HG03095 (cell line): ENCODE results near the gene LRRC3.

Source experiments
- ATAC-seq: cut with Tn5 transposase; IDR thresholded peaks from one replicate; pipeline ENCODE4 v1.9.1; 2021; ENCODE audit warnings: moderate library complexity; ENCODE audit not compliant: unreplicated experiment

The LRRC3 gene

DNA sequence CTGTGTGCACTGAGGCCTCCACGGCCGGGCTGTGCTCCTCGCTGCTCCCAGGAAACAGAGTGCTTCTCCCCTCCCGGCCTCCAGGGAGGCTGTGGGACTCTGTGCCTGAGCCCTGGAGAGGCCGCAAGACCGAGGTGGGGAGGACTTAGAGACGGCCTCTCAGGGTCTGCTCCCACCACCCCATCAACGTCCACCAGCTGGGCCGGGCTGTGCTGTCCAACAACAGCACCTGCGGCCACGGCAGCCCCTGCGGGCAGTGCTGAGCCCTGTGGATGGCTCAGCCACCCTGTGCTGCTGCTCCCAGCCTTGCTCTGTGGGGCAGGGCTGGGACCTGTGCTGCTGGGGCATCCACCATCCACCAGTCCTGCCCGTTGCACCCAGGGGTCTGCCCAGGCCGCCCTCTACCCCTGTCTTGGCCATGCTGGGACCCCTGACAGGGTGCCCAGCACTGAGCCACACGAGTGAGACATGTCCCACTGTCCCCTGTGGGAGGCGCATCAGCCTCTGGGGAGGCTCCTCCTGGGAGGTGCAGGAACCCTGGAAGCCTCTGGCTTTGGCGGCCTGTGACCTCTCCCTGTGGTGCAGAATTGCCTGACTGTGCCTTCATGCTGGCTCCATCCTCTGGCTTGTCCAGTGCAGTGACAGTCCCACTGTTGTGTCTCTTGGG lies 31.2 kb upstream of the LRRC3 start:
- ATAC-seq, result no peak

GRCh38 chr21:44424608-44425306 lies 30.6 kb upstream of the LRRC3 start:
- no peak for ATAC-seq

DNA sequence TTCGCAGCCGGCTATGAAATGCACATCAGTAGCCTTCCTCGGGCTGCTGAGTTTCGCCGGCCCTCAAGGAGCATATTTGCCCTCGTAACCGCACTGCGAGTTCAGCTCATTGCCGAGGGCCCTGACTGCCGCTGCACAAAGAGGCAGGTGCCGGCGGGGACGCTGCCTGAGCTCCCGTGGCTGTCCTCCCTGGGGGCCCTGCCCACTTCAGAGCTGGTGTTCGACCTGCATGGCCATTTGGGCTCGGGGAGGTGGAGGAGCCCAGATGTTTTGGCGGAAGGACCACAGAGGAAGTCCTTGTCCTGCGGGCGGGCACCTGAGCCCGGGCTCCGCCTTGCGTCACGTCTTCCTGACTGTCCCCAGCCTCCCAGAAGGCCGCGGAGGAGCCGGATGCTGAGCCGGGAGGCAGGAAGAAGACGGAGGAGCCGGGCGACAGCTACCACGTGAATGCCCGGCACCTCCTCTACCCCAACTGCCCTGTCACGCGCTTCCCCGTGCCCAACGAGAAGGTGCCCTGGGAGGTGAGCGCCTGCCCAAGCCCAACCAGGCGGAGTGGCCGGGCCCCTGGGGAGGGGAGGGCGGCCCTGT lies 29.9 kb upstream of the LRRC3 start:
- no peak for ATAC-seq

- no peak for ATAC-seq
Observed at GRCh38 chr21:44425895-44426662, 29.2 kb upstream of the LRRC3 start.

GRCh38 chr21:44426663-44427191 lies 28.6 kb upstream of the LRRC3 start:
- no peak for ATAC-seq

GRCh38 chr21:44427241-44428120 lies 27.8 kb upstream of the LRRC3 start:
- ATAC-seq, result no peak

DNA sequence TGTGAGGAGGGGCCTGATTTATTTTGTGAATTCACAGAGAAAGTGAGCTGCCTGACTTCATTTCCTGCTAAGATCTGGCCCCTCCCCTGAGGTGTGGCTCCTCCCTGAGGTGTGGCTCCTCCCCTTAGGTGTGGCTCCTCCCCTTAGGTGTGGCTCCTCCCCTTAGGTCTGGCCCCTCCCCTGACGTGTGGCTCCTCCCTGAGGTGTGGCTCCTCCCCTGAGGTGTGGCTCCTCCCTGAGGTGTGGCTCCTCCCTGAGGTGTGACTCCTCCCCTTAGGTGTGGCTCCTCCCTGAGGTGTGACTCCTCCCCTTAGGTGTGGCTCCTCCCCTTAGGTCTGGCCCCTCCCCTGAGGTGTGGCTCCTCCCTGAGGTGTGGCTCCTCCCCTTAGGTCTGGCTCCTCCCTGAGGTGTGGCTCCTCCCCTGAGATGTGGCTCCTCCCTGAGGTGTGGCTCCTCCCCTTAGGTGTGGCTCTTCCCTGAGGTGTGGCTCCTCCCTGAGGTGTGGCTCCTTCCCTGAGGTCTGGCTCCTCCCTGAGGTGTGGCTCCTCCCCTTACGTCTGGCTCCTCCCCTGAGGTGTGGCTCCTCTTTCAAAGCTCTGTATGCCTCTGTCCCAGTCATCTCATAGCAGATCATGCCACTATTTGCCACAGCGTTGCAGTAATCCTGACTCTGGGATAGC lies 26.9 kb upstream of the LRRC3 start:
- no peak for ATAC-seq

DNA sequence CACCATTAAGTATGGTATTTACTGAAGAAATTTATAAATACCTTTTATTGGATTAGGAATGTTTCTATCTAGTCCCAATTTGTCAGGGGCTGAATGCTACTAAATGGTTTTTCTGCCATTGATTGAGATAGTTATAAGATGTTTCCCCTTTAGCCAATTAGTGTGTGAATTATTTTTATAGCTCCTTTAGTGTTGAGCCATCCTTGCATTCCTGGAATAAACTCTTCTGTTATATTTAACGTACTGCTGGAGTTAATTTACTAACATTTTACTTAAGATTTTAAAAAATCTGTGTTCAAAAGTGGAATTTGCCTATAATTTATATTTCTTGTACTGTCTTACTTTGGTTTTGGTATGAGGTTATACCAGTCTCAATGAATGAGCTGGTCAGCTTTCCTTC lies 25.4 kb upstream of the LRRC3 start:
- no peak for ATAC-seq

DNA sequence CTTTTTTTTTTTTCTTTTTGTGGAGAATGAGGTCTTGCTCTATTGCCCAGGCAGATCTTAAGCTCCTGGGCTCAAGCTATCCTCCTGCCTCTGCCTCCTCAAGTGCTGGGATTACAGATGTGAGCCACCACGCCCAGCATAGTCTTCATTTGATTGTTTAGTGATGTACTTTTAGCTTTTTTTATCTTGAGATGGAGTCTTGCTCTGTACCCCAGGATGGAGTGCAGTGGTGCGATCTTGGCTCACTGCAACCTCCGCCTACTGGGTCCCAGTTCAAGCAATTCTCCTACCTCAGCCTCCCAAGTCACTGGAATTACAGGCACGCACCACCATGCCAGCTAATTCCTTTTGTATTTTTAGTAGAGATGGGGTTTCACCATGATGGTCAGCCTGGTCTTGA lies 24.0 kb upstream of the LRRC3 start:
- ATAC-seq, result no peak

GRCh38 chr21:44432841-44433790 lies 22.2 kb upstream of the LRRC3 start:
- no peak for ATAC-seq

DNA sequence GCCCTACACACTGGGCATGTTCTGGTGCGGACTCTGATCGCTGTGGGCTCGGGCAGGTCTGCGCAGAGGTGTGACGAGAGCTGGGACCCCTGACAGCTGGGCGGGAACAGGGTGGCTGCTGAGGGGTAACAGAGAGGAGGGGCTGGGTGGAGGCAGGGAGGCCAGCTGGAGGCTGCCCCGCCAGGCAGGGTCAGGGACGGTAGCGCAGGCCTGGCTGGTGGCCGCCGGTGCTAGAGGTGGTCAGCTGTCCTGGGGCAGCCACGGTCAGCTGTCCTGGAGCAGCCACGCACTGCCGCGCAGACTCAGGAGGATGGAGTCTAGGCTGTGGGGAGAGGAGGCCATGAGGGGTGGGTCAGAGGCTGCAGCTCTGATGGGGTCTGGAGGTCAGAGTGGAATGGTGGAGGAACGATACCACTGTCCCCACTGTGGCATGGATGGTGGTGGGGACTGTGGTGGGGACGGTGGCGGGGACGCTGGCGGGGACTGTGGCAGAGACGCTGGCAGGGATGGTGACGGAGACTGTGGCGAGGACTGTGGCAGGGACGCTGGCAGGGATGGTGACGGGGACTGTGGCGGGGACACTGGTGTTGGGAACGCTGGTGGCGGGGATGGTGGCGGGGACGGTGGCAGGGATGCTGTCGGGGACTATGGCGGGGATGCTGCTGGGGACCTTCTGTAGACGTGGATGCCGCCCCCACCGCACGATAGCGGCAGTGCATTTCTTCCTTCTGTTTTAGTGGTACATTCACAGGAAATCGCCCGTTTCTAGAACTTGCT lies 21.3 kb upstream of the LRRC3 start:
- ATAC-seq, result no peak

DNA sequence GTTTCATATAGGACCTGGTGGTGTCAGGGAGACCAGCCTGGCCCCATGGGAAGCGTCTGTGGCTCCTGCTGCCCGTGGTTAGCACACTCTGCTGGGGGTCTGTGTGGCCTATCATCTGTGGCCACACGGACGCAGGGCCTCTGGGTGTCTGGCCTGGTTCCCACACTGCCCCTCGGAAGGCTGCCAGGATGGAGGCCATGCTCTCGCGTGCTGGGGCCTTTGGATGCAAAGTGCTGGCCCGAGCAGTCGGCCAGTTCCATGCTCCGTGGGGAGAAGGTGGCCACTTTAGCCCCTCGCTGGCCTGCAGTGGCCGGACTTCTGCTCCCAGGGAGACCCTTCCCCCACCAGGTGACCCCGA lies 20.8 kb upstream of the LRRC3 start:
- ATAC-seq, result no peak

GRCh38 chr21:44434936-44435635 lies 20.2 kb upstream of the LRRC3 start:
- no peak for ATAC-seq

DNA sequence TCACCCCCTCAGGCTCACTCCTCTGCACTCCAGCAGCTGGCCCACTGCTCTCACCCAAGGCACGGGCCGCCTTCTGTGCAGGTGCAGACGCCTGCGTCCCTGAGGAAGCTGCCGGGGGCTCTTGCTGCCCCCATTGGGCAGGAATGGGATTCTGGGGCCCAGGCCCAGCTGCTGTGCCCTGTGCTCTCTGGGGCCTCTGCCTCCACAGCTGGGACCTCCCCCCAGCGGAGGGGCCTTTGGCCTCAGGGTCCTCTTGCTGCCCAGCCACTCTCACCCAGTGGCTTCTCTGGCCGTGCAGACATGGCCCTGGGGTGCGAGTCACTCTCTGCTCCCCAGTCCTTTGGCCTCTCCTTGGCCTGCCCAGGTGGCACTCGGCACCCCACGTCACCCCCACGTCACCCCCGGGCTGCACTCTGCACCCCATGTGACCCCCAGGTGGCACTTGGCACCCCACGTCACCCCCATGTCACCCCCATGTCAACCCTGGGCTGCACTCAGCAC lies 19.1 kb upstream of the LRRC3 start:
- ATAC-seq, result no peak

DNA sequence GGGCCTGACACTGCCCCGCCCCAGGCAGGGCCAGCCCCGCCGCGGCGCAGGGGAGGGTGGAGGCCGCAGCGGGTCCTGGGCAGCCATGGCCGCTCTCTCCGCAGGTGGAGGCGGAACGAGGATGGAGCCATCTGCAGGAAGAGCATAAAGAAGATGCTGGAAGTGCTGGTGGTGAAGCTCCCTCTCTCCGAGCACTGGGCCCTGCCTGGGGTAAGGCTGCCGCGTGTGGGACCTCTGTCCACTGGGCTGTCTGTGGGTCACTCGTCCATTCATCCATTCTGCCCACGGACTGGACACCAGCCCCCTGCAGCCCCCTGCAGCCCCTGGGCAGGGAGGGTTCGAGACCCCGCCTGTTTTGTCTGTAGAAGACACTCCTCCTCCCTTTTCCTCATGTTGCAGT lies 18.4 kb upstream of the LRRC3 start:
- no peak for ATAC-seq

DNA sequence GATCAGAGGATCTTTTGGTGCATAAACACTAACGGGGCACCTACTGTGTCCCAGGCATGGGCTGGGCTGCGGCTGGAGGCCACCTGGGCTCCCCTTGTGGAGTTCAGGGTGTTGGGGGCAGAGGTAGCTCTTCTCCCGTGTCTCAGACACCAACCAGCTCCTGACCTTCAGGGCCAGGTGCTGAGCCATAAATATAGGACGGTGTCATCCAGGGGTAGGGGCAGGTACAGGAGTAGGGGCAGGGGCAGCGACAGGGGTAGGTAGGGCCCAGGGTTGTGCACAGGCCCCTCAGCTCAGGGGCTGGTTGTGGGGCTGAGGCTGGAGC lies 18.0 kb upstream of the LRRC3 start:
- ATAC-seq, result no peak

DNA sequence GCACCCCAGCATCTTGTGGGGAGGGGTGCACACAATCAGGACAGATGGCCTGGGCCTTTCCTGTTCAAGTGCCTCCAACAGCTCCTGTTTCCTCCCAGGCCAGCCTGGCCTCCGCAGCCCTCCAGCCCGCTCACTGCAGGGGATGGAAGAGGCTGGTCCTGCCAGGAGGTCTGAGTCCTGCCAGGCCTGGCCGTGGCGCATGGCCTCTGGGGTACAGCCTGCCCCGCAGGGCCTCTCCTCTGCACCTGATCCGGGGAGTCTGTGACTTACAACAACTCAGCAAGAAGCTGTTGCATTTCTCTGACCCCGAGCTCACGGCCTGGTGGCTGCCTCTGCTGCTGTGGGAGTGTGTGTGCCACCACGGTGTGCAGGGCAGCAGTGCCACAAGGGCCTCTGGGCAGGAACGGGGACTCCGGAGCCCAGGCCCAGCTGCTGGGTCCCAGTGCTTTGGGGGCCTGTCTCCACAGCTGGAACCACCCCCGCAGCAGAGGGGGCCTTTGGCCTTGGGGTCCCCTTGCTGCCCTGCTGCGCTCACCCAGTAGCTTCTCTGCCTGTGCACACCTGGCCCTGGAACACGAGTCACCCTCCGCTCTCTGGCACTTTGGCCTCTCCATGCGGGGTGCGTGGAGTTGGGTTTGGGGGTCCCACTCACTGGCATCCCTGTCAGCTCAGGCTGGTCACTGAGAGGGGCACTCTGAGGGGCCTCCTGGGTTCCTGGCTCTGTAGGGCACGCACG lies 17.4 kb upstream of the LRRC3 start:
- no peak for ATAC-seq
